Measurements from ENCODE around the gene ASCC1. TPM values are rescaled to one million over a fixed set of nuclear protein-coding genes. Genes with fewer than 3 reads are reported as not detected.
A peak's percentile ranks its signal among the peaks of the same experiment; 100 is the strongest.

ASCC1 gene
- total and polyA plus RNA-seq, 2 of the 13 experiments (the other 11 are each of a cell fraction or from before 2014, with no cell fraction given): 21.6 to 30.1 TPM

DNA sequence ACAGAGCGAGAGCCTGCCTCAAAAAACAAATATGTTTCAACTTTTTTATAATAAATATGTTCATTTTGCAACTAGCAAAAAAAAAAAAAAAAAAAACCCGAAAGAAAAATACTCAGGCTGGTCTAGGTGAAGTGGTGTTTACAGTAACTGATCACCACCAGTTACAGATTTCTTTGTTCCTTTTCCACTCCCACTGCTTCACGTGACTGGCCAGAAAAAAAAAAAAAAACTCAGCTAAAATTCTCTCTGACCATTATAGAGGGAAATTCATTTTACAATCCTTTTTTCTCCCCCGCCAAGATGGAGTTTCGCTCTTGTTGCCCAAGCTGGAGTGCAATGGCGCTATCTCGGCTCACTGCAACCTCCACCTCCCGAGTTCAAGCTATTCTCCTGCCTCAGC lies 4.6 kb upstream of the ASCC1 start (continued):
- TF ChIP-seq, protein P1, sequence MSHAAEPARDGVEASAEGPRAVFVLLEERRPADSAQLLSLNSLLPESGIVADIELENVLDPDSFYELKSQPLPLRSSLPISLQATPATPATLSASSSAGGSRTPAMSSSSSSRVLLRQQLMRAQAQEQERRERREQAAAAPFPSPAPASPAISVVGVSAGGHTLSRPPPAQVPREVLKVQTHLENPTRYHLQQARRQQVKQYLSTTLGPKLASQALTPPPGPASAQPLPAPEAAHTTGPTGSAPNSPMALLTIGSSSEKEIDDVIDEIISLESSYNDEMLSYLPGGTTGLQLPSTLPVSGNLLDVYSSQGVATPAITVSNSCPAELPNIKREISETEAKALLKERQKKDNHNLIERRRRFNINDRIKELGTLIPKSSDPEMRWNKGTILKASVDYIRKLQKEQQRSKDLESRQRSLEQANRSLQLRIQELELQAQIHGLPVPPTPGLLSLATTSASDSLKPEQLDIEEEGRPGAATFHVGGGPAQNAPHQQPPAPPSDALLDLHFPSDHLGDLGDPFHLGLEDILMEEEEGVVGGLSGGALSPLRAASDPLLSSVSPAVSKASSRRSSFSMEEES (CRISPR knock-in tag; IDR thresholded peaks at IDR 0.05): no peak
- TF ChIP-seq PHF20 (CRISPR knock-in tag; IDR thresholded peaks at IDR 0.05) (no peak), ZNF562 (CRISPR knock-in tag; IDR thresholded peaks at IDR 0.05; ENCODE audit: borderline replicate concordance) (no peak), HNRNPL (IDR thresholded peaks at IDR 0.05; ENCODE audit: low read depth, low read length) (no peak), STAT5B (CRISPR knock-in tag; IDR thresholded peaks at IDR 0.05) (no peak), CBX2 (IDR thresholded peaks at IDR 0.05; ENCODE audit: low read depth, low read length) (no peak), CBX2 (CRISPR knock-in tag; IDR thresholded peaks at IDR 0.05; ENCODE audit: low read depth) (no peak)
- TF ChIP-seq, protein P2, sequence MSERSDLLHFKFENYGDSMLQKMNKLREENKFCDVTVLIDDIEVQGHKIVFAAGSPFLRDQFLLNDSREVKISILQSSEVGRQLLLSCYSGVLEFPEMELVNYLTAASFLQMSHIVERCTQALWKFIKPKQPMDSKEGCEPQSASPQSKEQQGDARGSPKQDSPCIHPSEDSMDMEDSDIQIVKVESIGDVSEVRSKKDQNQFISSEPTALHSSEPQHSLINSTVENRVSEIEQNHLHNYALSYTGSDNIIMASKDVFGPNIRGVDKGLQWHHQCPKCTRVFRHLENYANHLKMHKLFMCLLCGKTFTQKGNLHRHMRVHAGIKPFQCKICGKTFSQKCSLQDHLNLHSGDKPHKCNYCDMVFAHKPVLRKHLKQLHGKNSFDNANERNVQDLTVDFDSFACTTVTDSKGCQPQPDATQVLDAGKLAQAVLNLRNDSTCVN (CRISPR knock-in tag; IDR thresholded peaks at IDR 0.05; ENCODE audit: borderline replicate concordance): no peak

DNA sequence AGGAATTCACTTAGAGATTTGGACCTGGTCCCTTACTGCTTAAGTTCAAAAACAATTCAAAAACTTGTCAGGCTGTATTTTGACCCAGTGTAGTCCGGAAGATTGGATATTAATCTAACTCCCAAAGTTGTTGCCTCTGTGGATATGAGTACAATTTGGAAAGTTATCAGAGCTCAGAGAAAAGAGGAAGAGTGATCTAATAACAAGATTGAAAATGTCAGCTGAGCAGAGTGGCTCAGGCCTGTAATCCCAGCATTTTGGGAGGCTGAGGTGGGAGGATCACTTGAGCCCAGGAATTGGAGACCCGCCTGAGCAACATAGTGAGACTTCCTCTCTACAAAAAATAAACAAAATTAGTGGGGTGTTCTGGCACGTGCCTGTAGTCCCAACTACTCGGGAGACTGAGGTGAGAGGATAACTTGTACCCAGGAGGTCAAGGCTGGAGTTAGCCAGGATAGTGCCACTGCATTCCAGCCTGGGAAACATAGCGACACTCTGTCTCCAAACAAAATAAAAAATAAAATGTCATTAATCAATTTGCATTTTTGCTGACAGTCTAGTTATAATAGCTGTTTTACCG lies 3.2 kb upstream of the ASCC1 start:
- Histone ChIP-seq H3K4me2 (ENCODE audit: low read depth, low read length) (no peak overlapping the region), H2AFZ (ENCODE audit: low read length) (no peak overlapping the region), H3K27ac (ENCODE audit: extremely low read length, insufficient read depth, low read length) (no peak overlapping the region), H3K9ac (ENCODE audit: insufficient read depth, low read depth, low read length) (no peak overlapping the region), H4K20me1 (ENCODE audit: insufficient read depth, low read length) (peaks cover 4% of the 10 kb centered on the region; the same call in 1 of the 2 replicates), H3K9me3 (ENCODE audit: low read length) (no peaks in the 10 kb centered on the region), H3K79me2 (ENCODE audit: insufficient read depth, low read length) (peaks cover 48% of the 10 kb centered on the region), H3K36me3 (replicated peaks in 1 of 2; ENCODE audit: control insufficient read depth in 1 of 2, insufficient read depth in 2 of 2, low read length in 2 of 2) (peaks cover 7 to 12% of the 10 kb centered on the region in 2 experiments; a peak in 4 of 5 replicates), H3K4me3 (replicated peaks in 1 of 3; ENCODE audit: insufficient read depth in 1 of 3, low read depth in 2 of 3, low read length in 3 of 3) (no peak overlapping the region), H3K27me3 (ENCODE audit: control insufficient read depth in 1 of 2, insufficient read depth in 2 of 2, low read length in 2 of 2) (no peaks in the 10 kb centered on the region), H3K4me1 (ENCODE audit: insufficient read depth, low read length) (peaks cover 50% of the 10 kb centered on the region)
- in situ Hi-C loops (cut with HindIII; ENCODE audit: extremely low pct_ligation_motif_present, low pct_unique_long_range_greater_than_20kb): no loop called here
- DNase-seq (ENCODE audit: low spot score) (no peak), FAIRE-seq (no peak), ATAC-seq (no peak)
- no TSS peak for BruUV-seq (replicated peaks)
- CTCF ChIA-PET (ENCODE audit: low intra/inter-chr PET ratio, low total read pairs): no interaction called here
- 92% methylated on average over 6 of the region's 6 CpGs for WGBS (ENCODE audit: low lambda C conversion rate)
- intact Hi-C loops (cut with micrococcal nuclease; ENCODE audit: unreplicated experiment): loop anchor here (10.0 kb wide), 1 partner anchor 265 kb away; no protein-coding TSS in a partner anchor
- TF ChIP-seq, protein P3, sequence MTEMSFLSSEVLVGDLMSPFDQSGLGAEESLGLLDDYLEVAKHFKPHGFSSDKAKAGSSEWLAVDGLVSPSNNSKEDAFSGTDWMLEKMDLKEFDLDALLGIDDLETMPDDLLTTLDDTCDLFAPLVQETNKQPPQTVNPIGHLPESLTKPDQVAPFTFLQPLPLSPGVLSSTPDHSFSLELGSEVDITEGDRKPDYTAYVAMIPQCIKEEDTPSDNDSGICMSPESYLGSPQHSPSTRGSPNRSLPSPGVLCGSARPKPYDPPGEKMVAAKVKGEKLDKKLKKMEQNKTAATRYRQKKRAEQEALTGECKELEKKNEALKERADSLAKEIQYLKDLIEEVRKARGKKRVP (CRISPR knock-in tag; IDR thresholded peaks at IDR 0.05): no peak
- 0 out of 2 replicates have a peak, but pooled peaks have one; percentile 4 for TF ChIP-seq MAFF (IDR thresholded peaks at IDR 0.05; ENCODE audit: low read depth, low read length)
- POLR2A ChIA-PET: interaction anchor here (0.6 to 1.5 kb wide), 5 partner anchors 12 to 291 kb away, joined by 3 to 5 read pairs (median 4); partner anchors contain the start of gene DDIT4

Data from HepG2 (cell line).